Measurements from ENCODE around the gene ADAMTS14.

- TF ChIP-seq EZH2 (IDR thresholded peaks at IDR 0.05), result no peak
- no peak for TF ChIP-seq POLR2AphosphoS5 (IDR thresholded peaks at IDR 0.05; ENCODE audit: borderline replicate concordance, low read depth, low read length)
Measured at GRCh38 chr10:70655316-70655715, 17.0 kb upstream of the ADAMTS14 start.
